Medulla oblongata (tissue), 1 donor: ENCODE data around the gene WDR48.
A peak's percentile ranks its signal among the peaks of the same experiment; 100 is the strongest.
"Not testable (repeated sequence)": the region's sequence is repeated elsewhere in the genome, so short reads cannot be mapped to it uniquely, and the experiment has no call there.

Experiments used
- DNase-seq: peaks from one replicate; pipeline ENCODE4 v3.0.0-alpha.2; 2015; ENCODE audit errors: extremely low spot score

The WDR48 gene

GRCh38 chr3:39051649-39052561 lies at the start of gene WDR48, which contains the start of gene SCN11A:
WDR48 (plus strand) TSS chr3:39052016; CDS start chr3:39052026, 10 bp downstream.
SCN11A (minus strand) TSS chr3:39051944; CDS start chr3:38950362, 101,582 bp downstream.
- DNase-seq = peak; percentile 97

- no peak for DNase-seq
Observed at GRCh38 chr3:39005295-39005694, 46.5 kb upstream of the WDR48 start.

GRCh38 chr3:39011191-39011736 lies 40.6 kb upstream of the WDR48 start:
- DNase-seq = no peak

GRCh38 chr3:39013289-39013688 lies 38.5 kb upstream of the WDR48 start:
- DNase-seq = no peak

DNA sequence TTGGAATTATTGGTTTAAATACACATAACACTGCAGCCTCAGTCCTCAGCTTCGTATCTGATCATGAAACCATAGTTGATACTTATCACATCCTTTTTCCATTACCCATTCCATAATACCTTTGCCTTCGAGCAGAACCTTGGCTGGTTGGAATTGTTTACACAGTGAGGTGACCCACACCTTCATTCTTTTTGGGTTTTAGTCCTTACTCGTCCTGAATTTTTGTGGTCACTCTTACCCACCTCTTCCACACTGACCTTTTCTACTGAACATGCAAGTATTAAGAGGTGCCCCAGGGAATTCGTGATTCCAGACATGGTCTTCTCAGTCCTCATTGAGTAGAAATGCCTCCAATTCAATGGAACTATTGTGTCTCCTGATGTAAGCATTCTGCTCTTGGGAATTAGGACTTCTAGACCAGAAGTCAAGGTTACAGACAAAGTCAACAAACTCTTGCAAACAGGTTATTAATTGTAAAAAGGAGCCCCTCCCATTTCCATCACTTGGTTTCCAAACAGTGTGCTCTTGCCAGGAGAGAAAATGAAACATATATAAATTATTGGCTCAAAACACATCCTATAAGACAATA lies 37.8 kb upstream of the WDR48 start:
- no peak for DNase-seq

- DNase-seq = no peak
Observed at GRCh38 chr3:39015418-39015817, 36.4 kb upstream of the WDR48 start.

DNA sequence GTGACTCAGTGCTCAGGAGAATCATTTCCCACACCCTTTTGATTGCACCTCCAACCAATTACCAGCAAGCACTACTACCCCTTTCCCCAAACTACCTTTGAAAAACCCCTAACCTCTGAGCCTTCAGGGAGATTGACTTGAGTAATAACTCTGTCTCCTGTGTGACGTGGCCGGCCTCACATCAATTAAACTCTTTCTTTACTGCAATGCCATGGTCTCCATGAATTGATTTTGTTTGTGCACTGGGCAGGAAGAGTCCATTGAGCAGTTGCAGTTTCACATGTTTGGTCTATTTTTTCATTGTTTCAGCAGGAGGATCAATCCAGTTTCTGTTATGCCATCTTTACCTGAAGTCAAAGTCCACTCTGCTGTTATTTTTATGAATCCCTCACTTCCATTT lies 32.5 kb upstream of the WDR48 start:
- no peak for DNase-seq

DNA sequence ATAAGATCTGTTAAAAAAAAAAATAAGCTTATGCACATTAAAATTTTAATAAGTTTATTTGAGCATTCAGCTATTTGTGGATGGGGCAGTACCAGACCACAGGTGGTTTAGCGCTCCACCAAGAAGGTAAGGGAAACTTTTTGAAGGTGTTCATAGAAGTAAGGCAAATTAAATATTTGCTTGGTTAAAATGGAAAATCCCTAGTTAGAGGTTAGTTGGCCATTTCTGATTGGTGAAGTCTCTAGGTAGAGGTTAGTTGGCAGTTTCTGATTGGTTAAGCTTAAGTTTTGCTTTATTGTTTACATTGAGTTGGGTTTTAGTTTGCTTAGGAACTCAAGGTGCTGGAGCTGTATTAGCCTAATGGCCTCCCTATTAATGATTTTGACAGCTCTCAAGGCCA lies 30.8 kb upstream of the WDR48 start:
- no peak for DNase-seq

DNA sequence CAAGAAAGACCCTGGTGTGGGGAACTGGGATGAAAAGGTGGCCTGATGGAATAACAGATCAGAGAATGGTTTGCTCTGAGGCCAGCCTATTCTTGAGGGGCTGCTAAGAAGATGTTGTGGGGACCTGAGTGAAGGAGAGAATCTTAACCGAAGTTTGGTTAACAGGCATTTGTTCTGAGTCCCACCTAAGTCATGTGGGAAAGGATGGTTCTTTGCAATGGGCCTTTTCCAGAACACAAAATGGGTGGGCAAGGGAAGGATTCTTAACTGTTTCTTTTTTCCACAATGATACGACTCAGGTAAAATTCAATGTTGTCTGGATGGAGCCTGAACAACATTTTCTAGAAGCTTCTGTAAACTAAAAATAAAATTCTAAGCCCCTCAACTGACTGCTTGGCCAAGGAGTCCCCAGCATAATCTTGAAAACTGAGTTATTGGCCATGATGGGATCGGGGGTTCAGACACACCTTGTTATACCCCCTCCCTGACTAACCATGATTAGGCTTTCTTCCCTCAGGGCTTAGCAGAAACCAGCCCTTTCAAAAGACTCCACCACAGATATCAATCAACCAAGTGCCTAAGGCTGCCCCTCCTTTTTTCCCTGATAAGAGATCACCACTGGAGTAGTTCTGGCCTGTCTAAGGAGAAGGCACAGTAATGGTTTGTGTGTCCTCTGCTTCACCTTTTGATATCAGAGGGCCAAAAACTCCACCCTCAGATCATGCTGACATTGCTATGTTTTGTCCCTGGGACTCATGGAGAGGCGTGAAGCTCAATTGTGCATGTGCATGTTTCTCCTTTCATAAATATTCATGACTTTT lies 30.1 kb upstream of the WDR48 start:
- DNase-seq = no peak

DNA sequence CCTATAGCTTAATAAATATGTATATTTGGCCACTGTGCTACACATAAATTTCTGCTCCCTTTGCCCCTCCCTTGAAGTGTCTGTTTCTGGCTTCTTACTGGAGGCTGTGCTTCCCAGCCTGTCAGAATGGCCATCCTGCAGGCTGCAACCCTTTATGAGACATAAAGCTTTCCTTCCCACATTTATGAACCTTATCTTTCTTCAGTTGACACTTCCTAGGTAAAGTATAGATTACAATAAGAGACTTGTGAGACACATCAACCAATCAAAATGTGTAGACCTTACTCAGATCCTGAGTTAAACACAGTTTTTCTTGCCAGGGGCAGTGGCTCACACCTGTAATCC lies 29.6 kb upstream of the WDR48 start:
- no peak for DNase-seq

GRCh38 chr3:39024497-39024896 lies 27.3 kb upstream of the WDR48 start:
- DNase-seq = no peak

- peak; percentile 33 for DNase-seq
Observed at GRCh38 chr3:39025222-39025970, 26.4 kb upstream of the WDR48 start.

- no peak for DNase-seq
Observed at GRCh38 chr3:39028546-39028945, 23.3 kb upstream of the WDR48 start.

DNA sequence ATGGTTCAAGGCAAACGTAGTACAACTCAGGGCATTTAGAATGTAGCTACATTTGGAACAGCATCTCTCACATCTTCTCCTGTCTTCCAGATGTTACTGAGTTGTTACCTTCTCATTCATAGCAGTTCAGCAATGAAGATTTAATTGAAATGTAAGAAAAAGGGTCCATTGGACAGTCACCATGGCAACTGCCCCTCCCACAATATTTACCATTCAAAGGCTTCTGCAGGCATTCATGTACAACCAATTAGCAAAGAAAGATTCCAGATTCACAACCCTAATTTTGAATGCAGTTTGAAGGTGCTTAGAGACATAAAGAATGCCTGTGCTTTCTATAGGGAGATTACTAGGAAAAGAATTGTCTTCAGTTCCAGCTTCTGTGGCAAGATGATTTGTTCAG lies 22.3 kb upstream of the WDR48 start:
- no peak for DNase-seq

- DNase-seq = no peak
Observed at GRCh38 chr3:39038165-39038564, 13.7 kb upstream of the WDR48 start.

GRCh38 chr3:39050029-39050428 lies 1.8 kb upstream of the WDR48 start:
- DNase-seq = peak; percentile 64

DNA sequence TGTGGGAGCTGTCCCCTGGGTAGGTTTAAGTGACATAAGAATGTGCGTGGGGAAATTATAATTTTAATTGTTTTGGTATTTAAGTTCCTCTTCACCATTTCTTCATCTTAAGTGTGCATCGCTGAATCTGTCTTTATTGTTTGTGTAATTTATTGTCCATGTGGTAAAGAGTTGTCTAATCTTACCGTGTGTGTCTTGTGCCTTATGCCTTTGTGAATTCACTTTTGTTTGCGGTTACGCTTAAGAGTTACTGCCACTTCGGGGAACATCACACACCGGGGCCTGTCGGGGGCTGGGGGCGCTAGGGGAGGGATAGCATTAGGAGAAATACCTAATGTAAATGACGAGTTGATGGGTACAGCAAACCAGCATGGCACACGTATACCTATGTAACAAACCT lies 767 bp downstream of the WDR48 start:
- DNase-seq = no peak

DNA sequence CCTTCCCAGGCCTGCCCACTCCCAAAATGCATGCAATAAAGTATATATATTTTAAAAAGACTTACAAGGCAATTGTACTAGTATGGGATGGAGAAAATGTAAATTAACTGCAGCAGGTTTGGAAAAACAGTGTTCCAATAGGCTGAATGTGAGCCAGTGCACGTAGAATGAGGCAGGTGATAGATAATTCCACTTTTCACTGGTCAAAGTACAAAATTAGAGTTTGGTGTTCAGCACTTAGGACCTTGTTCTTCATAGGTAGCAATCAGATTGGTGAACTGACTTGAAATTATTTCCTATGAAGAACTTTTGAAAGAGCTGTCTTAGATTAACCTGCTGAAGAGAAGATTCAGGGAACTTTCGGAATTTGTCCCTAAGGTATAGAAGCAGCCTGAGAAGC lies 1.9 kb downstream of the WDR48 start:
- DNase-seq = no peak

- DNase-seq = no peak
Observed at GRCh38 chr3:39056151-39056550, 4.3 kb downstream of the WDR48 start.

DNA sequence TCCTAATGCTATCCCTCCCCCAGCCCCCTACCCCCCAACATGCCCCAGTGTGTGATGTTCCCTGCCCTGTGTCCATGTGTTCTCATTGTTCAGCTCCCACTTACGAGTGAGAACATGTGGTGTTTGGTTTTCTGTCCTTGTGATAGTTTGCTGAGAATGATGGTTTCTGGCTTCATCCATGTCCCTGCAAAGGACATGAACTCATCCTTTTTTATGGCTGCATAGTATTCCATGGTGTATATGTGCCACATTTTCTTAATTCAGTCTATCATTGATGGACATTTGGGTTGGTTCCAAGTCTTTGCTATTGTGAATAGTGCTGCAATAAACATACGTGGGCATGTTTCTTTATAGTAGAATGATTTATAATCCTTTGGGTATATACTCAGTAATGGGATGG lies 9.4 kb downstream of the WDR48 start:
- DNase-seq = not testable (repeated sequence)

- no peak for DNase-seq
Observed at GRCh38 chr3:39062180-39062579, 10.4 kb downstream of the WDR48 start.
